HG02642 (cell line): ENCODE measurements around the gene PHLDA2.
A peak's percentile ranks its signal among the peaks of the same experiment; 100 is the strongest.
"Not testable (repeated sequence)": the region's sequence is repeated elsewhere in the genome, so short reads cannot be mapped to it uniquely, and the experiment has no call there.

ENCODE experiments used
- ATAC-seq: cut with Tn5 transposase; IDR thresholded peaks from one replicate; pipeline ENCODE4 v1.9.1; 2021; ENCODE audit warnings: mild to moderate bottlenecking; ENCODE audit not compliant: unreplicated experiment, poor library complexity

Gene PHLDA2

GRCh38 chr11:2916114-2916891, 12.9 kb downstream of the PHLDA2 start:
- no peak for ATAC-seq

GRCh38 chr11:2915473-2915872, 13.7 kb downstream of the PHLDA2 start:
- ATAC-seq = no peak

- no peak for ATAC-seq
Observed at GRCh38 chr11:2914455-2915195, 14.6 kb downstream of the PHLDA2 start.

- no peak for ATAC-seq
Observed at GRCh38 chr11:2913776-2914175, 15.4 kb downstream of the PHLDA2 start.

GRCh38 chr11:2913019-2913431, 16.2 kb downstream of the PHLDA2 start:
- ATAC-seq = no peak

- ATAC-seq = no peak
Observed at GRCh38 chr11:2912498-2912897, 16.7 kb downstream of the PHLDA2 start.

GRCh38 chr11:2911785-2912391, 17.3 kb downstream of the PHLDA2 start:
- no peak for ATAC-seq

- no peak for ATAC-seq
Observed at GRCh38 chr11:2911088-2911784, 18.0 kb downstream of the PHLDA2 start.

- ATAC-seq = no peak
Observed at GRCh38 chr11:2910401-2910955, 18.7 kb downstream of the PHLDA2 start.

- no peak for ATAC-seq
Observed at GRCh38 chr11:2909133-2909902, 19.9 kb downstream of the PHLDA2 start.

GRCh38 chr11:2908130-2908529, 21.1 kb downstream of the PHLDA2 start:
- no peak for ATAC-seq

- not testable (repeated sequence) for ATAC-seq
Observed at GRCh38 chr11:2905299-2905698, 23.9 kb downstream of the PHLDA2 start.

GRCh38 chr11:2904153-2905052, 24.8 kb downstream of the PHLDA2 start:
- no peak for ATAC-seq

- ATAC-seq = no peak
Observed at GRCh38 chr11:2903672-2904011, 25.6 kb downstream of the PHLDA2 start.

GRCh38 chr11:2902784-2903671, 26.2 kb downstream of the PHLDA2 start:
- peak; percentile 6 for ATAC-seq

- peak; percentile 94 for ATAC-seq
Observed at GRCh38 chr11:2901854-2902783, 27.1 kb downstream of the PHLDA2 start.
